IMR-90 (cell line): Measurements from ENCODE around the gene CMKLR1. TPM values are rescaled to one million over a fixed set of nuclear protein-coding genes. Genes with fewer than 3 reads are reported as not detected.

Experiments
- ATAC-seq: fragments of 200-7000 bp; cut with Tn5 transposase; 2 replicates; pipeline ENCODE4 v1.9.1; 2020; ENCODE audit warnings: low read depth, mild to moderate bottlenecking, moderate library complexity
- BruUV-seq: library from RNA; stranded (reverse); fragments of 400-500 nt; replicated peaks from 2 replicates; lab custom pipeline; 2021; lab: Mats Ljungman, UMichigan
- CTCF ChIA-PET: fragments of 300-600 bp; formaldehyde crosslinking; extraction: SDS; loops from one replicate; lab custom pipeline; 2021; ENCODE audit warnings: antibody characterized with exemption; lab: Yijun Ruan, JAX
- POLR2A ChIA-PET: fragments of 300-600 bp; sonication (Branson Sonifier 250); formaldehyde crosslinking; loops from one replicate; lab custom pipeline; 2022; ENCODE audit warnings: antibody characterized with exemption; ENCODE audit not compliant: unreplicated experiment; lab: Charles Lee
- DNase-seq: peaks from one replicate; pipeline ENCODE4 v3.0.0; 2013
- H2AFZ ChIP-seq: replicated peaks from 2 replicates; pipeline ENCODE3; 2013; ENCODE audit warnings: low read length, mild to moderate bottlenecking; ENCODE audit not compliant: poor library complexity
- H2AK5ac ChIP-seq: 2 replicates; pipeline ENCODE4 v1.6.1; 2013; ENCODE audit warnings: low read depth, low read length, inconsistent platforms
- H2AK9ac ChIP-seq: replicated peaks from 2 replicates; pipeline ENCODE3; 2013; ENCODE audit warnings: mild to moderate bottlenecking, low read depth, low read length, moderate library complexity; ENCODE audit not compliant: poor library complexity
- H2BK120ac ChIP-seq: 2 replicates; pipeline ENCODE4 v1.6.1; 2013; ENCODE audit warnings: low read depth, low read length, inconsistent platforms
- H2BK15ac ChIP-seq: 3 replicates; pipeline ENCODE4 v1.6.1; 2013; ENCODE audit warnings: low read depth, low read length, inconsistent platforms
- H2BK20ac ChIP-seq: 2 replicates; pipeline ENCODE4 v1.6.1; 2013; ENCODE audit warnings: low read depth, mild to moderate bottlenecking, inconsistent platforms, low read length, moderate library complexity
- H2BK5ac ChIP-seq: 2 replicates; pipeline ENCODE4 v1.6.1; 2013; ENCODE audit warnings: mild to moderate bottlenecking, low read depth, low read length, inconsistent platforms; ENCODE audit not compliant: poor library complexity, severe bottlenecking
- H3K14ac ChIP-seq: replicated peaks from 2 replicates; pipeline ENCODE4 v1.6.1; 2013; ENCODE audit warnings: low read depth, low read length, inconsistent platforms
- H3K18ac ChIP-seq: 2 replicates; pipeline ENCODE4 v1.6.1; 2013; ENCODE audit warnings: low read depth, low read length, control low read depth
- H3K23ac ChIP-seq: 2 replicates; pipeline ENCODE4 v1.6.1; 2013; ENCODE audit warnings: low read depth, low read length, inconsistent platforms
- H3K27ac ChIP-seq: 2 replicates; pipeline ENCODE4 v1.5.1; 2013; ENCODE audit warnings: mild to moderate bottlenecking, control low read depth, low read length; ENCODE audit not compliant: insufficient read depth
- H3K27me3 ChIP-seq: 2 replicates; pipeline ENCODE4 v1.6.1; 2013; ENCODE audit warnings: low read length; ENCODE audit not compliant: control insufficient read depth, insufficient read depth
- H3K36me3 ChIP-seq: 2 replicates; pipeline ENCODE4 v1.6.1; 2013; ENCODE audit warnings: low read length, mixed read lengths; ENCODE audit not compliant: control insufficient read depth, insufficient read depth
- H3K4ac ChIP-seq: 2 replicates; pipeline ENCODE4 v1.6.1; 2013; ENCODE audit warnings: low read depth, low read length, inconsistent platforms
- H3K4me1 ChIP-seq: 2 replicates; pipeline ENCODE4 v1.6.1; 2013; ENCODE audit warnings: low read length, mixed read lengths; ENCODE audit not compliant: control insufficient read depth, insufficient read depth
- H3K4me2 ChIP-seq: 2 replicates; pipeline ENCODE4 v1.6.1; 2013; ENCODE audit warnings: low read depth, mild to moderate bottlenecking, control low read depth, low read length, moderate library complexity
- H3K4me3 ChIP-seq: 2 replicates; pipeline ENCODE4 v1.5.1; 2013; ENCODE audit warnings: low read depth, mild to moderate bottlenecking, control low read depth, low read length, moderate library complexity; ENCODE audit not compliant: insufficient read depth
- H3K56ac ChIP-seq: 2 replicates; pipeline ENCODE4 v1.6.1; 2013; ENCODE audit warnings: low read length, inconsistent platforms; ENCODE audit not compliant: insufficient read depth; ENCODE audit errors: extremely low read depth
- H3K79me1 ChIP-seq, 2 experiments: 2 replicates each; pipeline ENCODE4 v1.6.1; 2013; ENCODE audit warnings: low read length in 2 of 2, inconsistent platforms in 1 of 2, low read depth in 1 of 2
- H3K9ac ChIP-seq: 2 replicates; pipeline ENCODE4 v1.6.1; 2013; ENCODE audit warnings: low read depth, low read length, control low read depth
- H3K9me1 ChIP-seq: 2 replicates; pipeline ENCODE4 v1.6.1; 2013; ENCODE audit warnings: low read length, inconsistent platforms; ENCODE audit not compliant: insufficient read depth
- H3K9me3 ChIP-seq: 2 replicates; pipeline ENCODE4 v1.6.1; 2013; ENCODE audit warnings: low read length; ENCODE audit not compliant: control insufficient read depth, insufficient read depth
- H4K20me1 ChIP-seq: 2 replicates; pipeline ENCODE4 v1.6.1; 2013; ENCODE audit warnings: low read length, inconsistent platforms; ENCODE audit not compliant: insufficient read depth
- H4K5ac ChIP-seq: 2 replicates; pipeline ENCODE4 v1.6.1; 2013; ENCODE audit warnings: mild to moderate bottlenecking, low read depth, low read length, control low read depth
- H4K8ac ChIP-seq, 2 experiments: 2 replicates each; pipeline ENCODE4 v1.6.1; 2013; ENCODE audit warnings: low read depth in 2 of 2, low read length in 2 of 2, control low read depth in 1 of 2, inconsistent platforms in 1 of 2
- H4K91ac ChIP-seq: 2 replicates; pipeline ENCODE4 v1.6.1; 2013; ENCODE audit warnings: low read depth, low read length, inconsistent platforms; ENCODE audit not compliant: insufficient read depth
- BHLHE40 ChIP-seq: fragments of 150-350 bp; IDR thresholded peaks from 2 replicates; pipeline ENCODE4 v1.6.1; 2016; ENCODE audit warnings: mild to moderate bottlenecking, low read depth, low read length
- CEBPB ChIP-seq: IDR thresholded peaks from 2 replicates; pipeline ENCODE4 v1.6.1; 2012; ENCODE audit warnings: low read depth, low read length, improper control_type of control experiment
- CHD1 ChIP-seq: IDR thresholded peaks from 2 replicates; pipeline ENCODE4 v1.6.1; 2012; ENCODE audit warnings: low read depth, low read length, improper control_type of control experiment
- MAFK ChIP-seq: IDR thresholded peaks from 2 replicates; pipeline ENCODE4 v1.6.1; 2012; ENCODE audit warnings: low read depth, low read length, improper control_type of control experiment
- MAZ ChIP-seq: IDR thresholded peaks from 2 replicates; pipeline ENCODE4 v1.6.1; 2012; ENCODE audit warnings: low read depth, mild to moderate bottlenecking, low read length, improper control_type of control experiment, moderate library complexity, borderline replicate concordance
- MXI1 ChIP-seq: IDR thresholded peaks from 2 replicates; pipeline ENCODE4 v1.6.1; 2012; ENCODE audit warnings: low read depth, mild to moderate bottlenecking, low read length, moderate library complexity, borderline replicate concordance
- NFE2L2 ChIP-seq: fragments of 150-350 bp; IDR thresholded peaks from 2 replicates; pipeline ENCODE4 v1.6.1; 2016; ENCODE audit warnings: low read depth, mild to moderate bottlenecking, low read length
- POLR2A ChIP-seq: IDR thresholded peaks from 2 replicates; pipeline ENCODE4 v1.6.1; 2012; ENCODE audit warnings: mild to moderate bottlenecking, low read depth, low read length
- RAD21 ChIP-seq: IDR thresholded peaks from 2 replicates; pipeline ENCODE4 v1.6.1; 2012; ENCODE audit warnings: low read length, improper control_type of control experiment
- RCOR1 ChIP-seq: IDR thresholded peaks from 2 replicates; pipeline ENCODE4 v1.6.1; 2012; ENCODE audit warnings: mild to moderate bottlenecking, low read length, improper control_type of control experiment; ENCODE audit not compliant: insufficient replicate concordance
- RFX5 ChIP-seq: IDR thresholded peaks from 2 replicates; pipeline ENCODE4 v1.8.0; 2012; ENCODE audit warnings: low read depth, mild to moderate bottlenecking, low read length, moderate library complexity
- USF2 ChIP-seq: fragments of 150-350 bp; IDR thresholded peaks from 2 replicates; pipeline ENCODE4 v1.6.1; 2017; ENCODE audit warnings: mild to moderate bottlenecking, antibody characterized with exemption, low read length, low read depth
- WGBS, 2 experiments: methylation state at CpG; one replicate each; pipeline versions ENCODE4 v1.1.5 to v1.1.7; 2013; ENCODE audit warnings: missing lambda C conversion rate in 2 of 2; ENCODE audit not compliant: insufficient read length in 1 of 2; ENCODE audit errors: extremely low coverage in 2 of 2; 5-methylcytosine and 5-hydroxymethylcytosine counted together
- dilution Hi-C: fragments of 300-500 bp; cut with HindIII; formaldehyde crosslinking; loops from one replicate; pipeline ENCODE4 v1.14.3; 2018; ENCODE audit warnings: low sequenced_read_pairs; ENCODE audit not compliant: unreplicated experiment
- in situ Hi-C: fragments of 300-500 bp; cut with MboI; formaldehyde crosslinking; loops from 3 replicates; pipeline ENCODE4 v1.14.3; 2019; ENCODE audit warnings: low sequenced_read_pairs, inconsistent platforms, mixed read lengths
- intact Hi-C: fragments of 100-400 bp; cut with micrococcal nuclease; formaldehyde crosslinking; loops from 2 replicates; pipeline ENCODE4 v1.10.0; 2022
- polyA plus RNA-seq, 3 experiments: library from polyadenylated mRNA; depleted of rRNA; stranded (reverse); fragments of >200 nt; gene quantifications; 2 replicates each; pipeline ENCODE4 v1.2.3, GENCODE V29; 2012; ENCODE audit warnings: low replicate concordance in 1 of 3
- total RNA-seq: library from RNA; depleted of rRNA; stranded (reverse); fragments of >200 nt; gene quantifications from 2 replicates; pipeline ENCODE4 v1.2.3, GENCODE V29; 2012

CMKLR1 gene
- total and polyA plus RNA-seq, 2 of the 4 experiments (the other 2 are of a cell fraction): not detected

- H2AK9ac ChIP-seq: no peak overlapping the region
- H3K9me3 ChIP-seq: no peaks in the 10 kb centered on the region
- H2AFZ ChIP-seq: no peak overlapping the region
- no peak overlapping the region for H2BK120ac ChIP-seq
- H3K4me1 ChIP-seq: no peaks in the 10 kb centered on the region
- no peak for DNase-seq
- H4K91ac ChIP-seq: no peak overlapping the region
- CTCF ChIA-PET: no interaction called here
- no peak overlapping the region for H4K8ac ChIP-seq
- dilution Hi-C loops (no loop called here), intact Hi-C loops (no loop called here), in situ Hi-C loops (no loop called here)
- H3K36me3 ChIP-seq: no peaks in the 10 kb centered on the region
- no peak overlapping the region for H3K4ac ChIP-seq
- H2BK20ac ChIP-seq: no peak overlapping the region
- no peaks in the 10 kb centered on the region for H3K27me3 ChIP-seq
- no peak overlapping the region for H3K4me2 ChIP-seq
- no peak overlapping the region for H4K5ac ChIP-seq
- BruUV-seq: no TSS peak
- H2BK15ac ChIP-seq: no peak overlapping the region
- POLR2A ChIA-PET: no interaction called here
- H3K79me1 ChIP-seq: no peaks in the 10 kb centered on the region
- no peaks in the 10 kb centered on the region for H3K9me1 ChIP-seq
- H3K18ac ChIP-seq: no peak overlapping the region
- H3K14ac ChIP-seq: no peak overlapping the region
- no peak overlapping the region for H3K4me3 ChIP-seq
- no peaks in the 10 kb centered on the region for H4K20me1 ChIP-seq
- H2AK5ac ChIP-seq: no peak overlapping the region
- no peak overlapping the region for H3K56ac ChIP-seq
- 0% methylated on average over 1 of the region's 6 CpGs; no CpG with 5 or more reads in 1 of the 2 experiments for WGBS, 2 experiments
- H3K23ac ChIP-seq: no peak overlapping the region
- no peak overlapping the region for H2BK5ac ChIP-seq
- no peak overlapping the region for H3K9ac ChIP-seq
- H3K27ac ChIP-seq: no peak overlapping the region
- TF ChIP-seq RAD21 (no peak), MXI1 (no peak), CEBPB (no peak), MAZ (no peak), NFE2L2 (no peak), RCOR1 (no peak), MAFK (no peak), POLR2A (no peak), BHLHE40 (no peak), USF2 (no peak), CHD1 (no peak), RFX5 (no peak)
- no peak for ATAC-seq
These were observed 21.5 kb downstream of the CMKLR1 start for GRCh38 chr12:108317308-108318234.
